GM10266 (cell line): ENCODE results near the gene TNFAIP1.

ENCODE experiments used
- DNase-seq: peaks from one replicate; pipeline ENCODE4 v3.0.0; 2012; ENCODE audit errors: extremely low spot score
- TF ChIP-seq, protein P1 (sequence below): IDR thresholded peaks from 2 replicates; pipeline ENCODE4 v1.5.1; 2012; ENCODE audit warnings: mild to moderate bottlenecking, low read depth; ENCODE audit not compliant: control insufficient read depth, insufficient read depth; ENCODE audit errors: missing control alignments

Gene TNFAIP1

DNA sequence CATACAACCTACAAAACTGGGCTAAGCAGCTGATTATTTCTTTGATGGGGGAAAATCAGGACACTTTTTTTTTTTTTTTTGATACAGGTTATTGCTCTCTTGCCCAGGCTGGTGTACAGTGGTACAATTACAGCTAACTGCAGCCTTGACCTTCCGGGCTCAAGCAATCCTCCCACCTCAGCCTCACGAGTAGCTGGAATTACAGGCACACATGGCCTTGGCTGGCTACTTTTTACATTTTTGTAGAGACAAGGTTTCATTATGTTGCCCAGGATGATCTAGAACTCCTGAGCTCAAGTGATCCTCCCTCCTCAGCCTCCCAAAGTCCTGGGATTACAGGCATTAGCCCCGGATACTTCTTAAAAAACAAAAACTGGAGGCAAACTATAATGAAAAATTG lies 37.1 kb upstream of the TNFAIP1 start:
- TF ChIP-seq, protein P1, sequence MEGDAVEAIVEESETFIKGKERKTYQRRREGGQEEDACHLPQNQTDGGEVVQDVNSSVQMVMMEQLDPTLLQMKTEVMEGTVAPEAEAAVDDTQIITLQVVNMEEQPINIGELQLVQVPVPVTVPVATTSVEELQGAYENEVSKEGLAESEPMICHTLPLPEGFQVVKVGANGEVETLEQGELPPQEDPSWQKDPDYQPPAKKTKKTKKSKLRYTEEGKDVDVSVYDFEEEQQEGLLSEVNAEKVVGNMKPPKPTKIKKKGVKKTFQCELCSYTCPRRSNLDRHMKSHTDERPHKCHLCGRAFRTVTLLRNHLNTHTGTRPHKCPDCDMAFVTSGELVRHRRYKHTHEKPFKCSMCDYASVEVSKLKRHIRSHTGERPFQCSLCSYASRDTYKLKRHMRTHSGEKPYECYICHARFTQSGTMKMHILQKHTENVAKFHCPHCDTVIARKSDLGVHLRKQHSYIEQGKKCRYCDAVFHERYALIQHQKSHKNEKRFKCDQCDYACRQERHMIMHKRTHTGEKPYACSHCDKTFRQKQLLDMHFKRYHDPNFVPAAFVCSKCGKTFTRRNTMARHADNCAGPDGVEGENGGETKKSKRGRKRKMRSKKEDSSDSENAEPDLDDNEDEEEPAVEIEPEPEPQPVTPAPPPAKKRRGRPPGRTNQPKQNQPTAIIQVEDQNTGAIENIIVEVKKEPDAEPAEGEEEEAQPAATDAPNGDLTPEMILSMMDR = no peak
- no peak for DNase-seq

DNA sequence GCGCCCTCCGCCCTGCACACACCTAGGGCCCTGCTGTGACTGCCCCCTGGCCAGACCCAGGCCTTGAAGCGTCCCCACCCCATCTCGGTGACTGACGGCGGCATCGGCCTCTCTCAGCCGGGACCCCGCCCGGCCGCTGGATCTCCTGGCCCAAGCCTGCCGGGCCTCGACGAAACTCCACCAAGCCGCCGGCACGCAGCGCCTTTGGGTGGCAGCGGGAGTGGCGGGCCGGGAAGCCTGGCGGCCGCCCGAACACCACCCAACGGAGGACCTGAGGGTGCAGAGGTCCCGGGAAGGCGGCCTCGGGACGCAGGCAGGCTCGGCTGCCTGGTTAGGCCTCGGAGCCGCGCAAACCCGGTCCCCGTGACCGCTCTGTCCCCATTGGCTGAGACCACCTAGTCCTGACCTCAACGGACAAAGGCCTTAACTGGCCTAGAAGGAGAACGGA lies 28.6 kb upstream of the TNFAIP1 start:
- no peak for DNase-seq

DNA sequence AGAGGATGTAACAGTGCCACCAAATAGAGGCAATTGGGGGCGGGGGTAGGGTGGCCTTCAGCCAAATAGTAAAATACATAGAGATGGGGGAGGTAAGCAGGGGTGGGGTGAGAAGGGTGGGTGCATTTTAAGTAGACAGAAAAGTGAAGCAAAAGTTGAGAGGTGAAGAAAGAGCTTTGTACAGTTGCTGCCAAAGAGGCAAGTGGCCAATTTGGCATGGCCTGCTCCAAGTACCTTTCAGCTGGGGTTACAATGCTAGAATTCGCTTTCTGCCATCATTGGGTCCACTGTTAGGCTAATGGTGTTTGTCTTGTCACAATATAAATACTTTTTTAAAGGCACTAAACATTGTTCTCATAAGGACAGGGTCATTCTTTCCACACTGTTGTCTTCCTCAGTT lies 21.7 kb upstream of the TNFAIP1 start:
- no peak for DNase-seq

More for the DNA sequence above, 28.6 kb upstream of the TNFAIP1 start:
- TF ChIP-seq, protein P1 = no peak

DNA sequence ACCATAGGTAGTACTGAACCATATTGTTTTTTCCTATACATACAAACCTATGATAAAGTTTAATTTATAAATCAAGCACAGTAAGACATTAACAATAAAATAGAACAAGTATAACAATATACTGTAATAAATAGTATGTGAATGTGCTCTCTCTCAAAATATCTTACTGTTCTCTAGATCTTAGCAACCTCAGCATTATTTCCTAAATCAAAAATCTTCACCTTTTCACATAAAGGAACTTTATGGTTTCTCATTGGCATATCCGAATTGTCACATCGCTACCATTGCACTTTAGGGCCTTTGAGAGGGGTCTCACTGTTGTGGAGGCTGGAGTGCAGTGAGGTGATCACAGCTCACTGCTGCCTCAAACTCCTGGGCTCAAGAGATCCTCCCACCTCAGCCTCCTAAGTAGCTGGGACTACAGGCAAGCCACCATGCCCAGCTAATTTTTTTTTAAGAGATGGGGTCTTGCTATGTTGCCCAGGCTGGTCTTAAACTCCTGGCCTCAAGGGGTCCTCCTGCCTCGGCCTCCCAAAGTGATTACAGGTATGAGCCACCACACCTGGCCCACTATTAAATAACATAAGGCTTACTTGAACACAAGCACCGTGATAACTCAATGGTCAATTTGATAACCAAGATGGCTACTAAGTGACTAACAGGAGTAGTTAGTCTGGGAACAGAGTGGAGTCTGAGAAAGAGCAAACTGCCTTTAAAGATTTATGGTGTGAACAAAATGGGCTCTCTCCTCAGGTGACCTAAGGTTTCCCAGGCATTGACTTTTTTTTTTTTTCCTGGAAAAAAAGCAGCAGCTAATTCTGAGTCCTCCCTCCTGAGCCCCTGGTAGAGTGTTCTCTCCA lies 19.5 kb upstream of the TNFAIP1 start:
- no peak for DNase-seq
- TF ChIP-seq, protein P1 = no peak

More for the DNA sequence above, 21.7 kb upstream of the TNFAIP1 start:
- TF ChIP-seq, protein P1 = no peak

DNA sequence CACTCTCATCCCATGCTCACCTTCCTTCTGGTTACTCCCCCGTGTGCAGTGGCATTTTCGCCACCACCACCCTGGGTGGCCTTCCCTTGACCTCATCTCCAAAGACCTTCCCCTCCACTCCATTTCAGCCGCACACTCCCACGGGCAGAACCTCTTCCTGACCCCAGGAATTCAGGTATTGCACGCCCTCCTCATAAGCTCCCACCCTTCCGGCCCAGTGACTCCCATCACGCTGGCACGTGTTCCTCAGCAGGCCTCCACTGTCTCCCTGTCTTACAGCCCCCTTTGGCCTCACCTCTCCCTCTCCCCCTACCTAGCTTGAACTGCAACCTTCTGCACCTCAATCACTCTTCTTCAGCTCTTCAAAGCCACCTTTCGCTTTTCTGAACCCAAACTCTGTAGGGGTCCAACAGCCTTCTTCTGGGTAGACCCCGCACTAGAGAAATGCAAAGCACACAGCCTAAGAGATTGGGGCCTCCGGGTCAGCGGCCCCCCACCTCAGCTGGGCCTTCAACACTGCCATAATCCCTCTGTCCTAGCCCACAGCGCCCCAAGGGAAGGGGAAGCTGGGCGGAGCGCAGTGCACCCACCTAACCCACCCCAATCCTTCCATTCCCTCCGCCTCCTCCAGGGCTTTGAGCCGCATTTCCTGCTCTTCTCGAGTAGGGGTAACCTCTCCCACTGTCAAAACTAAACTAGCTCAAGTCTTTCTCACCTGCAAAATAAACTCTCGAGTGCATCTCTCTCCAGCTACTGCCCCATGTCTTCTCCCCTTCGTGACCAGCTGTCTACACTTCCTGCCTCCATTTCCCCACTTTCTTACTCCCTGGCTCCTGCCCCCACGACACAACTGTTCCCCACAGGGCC lies 18.2 kb upstream of the TNFAIP1 start:
- TF ChIP-seq, protein P1 = no peak
- DNase-seq = no peak

DNA sequence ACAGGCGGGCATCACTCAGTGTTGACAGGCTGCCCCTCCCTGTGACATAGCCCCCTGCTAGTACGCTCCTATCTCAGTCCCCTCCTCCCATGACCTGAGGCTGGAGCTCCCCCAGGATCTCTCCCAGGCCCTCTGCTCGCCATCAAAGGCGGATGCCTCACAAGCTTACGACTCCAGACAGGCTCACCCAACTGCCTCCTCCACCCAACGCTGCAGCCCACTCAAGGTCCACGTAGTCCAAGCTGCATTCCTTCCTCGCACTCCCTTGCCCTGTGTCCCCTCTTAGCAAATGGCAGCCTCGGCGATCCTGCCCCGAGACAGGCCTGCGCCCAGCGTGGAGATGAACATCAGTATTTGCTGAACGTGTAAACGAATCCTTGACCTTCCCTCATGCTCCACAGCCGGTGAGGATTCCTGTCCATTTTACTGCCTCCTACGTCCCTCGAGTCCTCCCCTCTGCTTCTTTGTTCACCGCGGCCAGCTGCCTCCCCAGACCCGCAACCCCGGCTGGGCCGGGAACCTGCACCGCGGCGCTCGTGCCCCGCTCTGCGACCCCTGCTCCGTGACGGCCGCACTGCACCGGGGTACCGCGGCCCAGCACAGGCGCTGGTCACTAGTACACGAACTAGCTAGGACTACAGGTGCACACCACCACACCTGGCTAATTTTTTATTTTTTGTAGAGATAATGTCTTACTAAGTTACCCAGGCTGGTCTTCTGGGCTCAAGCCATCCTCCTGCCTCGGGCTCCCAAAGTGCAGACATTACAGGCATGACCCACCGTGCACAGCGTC lies 17.4 kb upstream of the TNFAIP1 start:
- no peak for DNase-seq
- TF ChIP-seq, protein P1 = no peak
